PC-3 (cell line): Measurements from ENCODE around the gene CEACAM5. TPM values are rescaled to one million over a fixed set of nuclear protein-coding genes. Genes with fewer than 3 reads are reported as not detected.
"Not testable (repeated sequence)": the region's sequence is repeated elsewhere in the genome, so short reads cannot be mapped to it uniquely, and the experiment has no call there.

Experiments
- ATAC-seq: fragments of 200-7000 bp; cut with Tn5 transposase; 2 replicates; pipeline ENCODE4 v1.9.1; 2020; ENCODE audit warnings: mild to moderate bottlenecking, moderate library complexity
- BruUV-seq: library from RNA; stranded (reverse); fragments of 400-500 nt; replicated peaks from 2 replicates; lab custom pipeline; 2021; lab: Mats Ljungman, UMichigan
- CTCF ChIA-PET: fragments of 300-600 bp; sonication (Branson Sonifier 250); formaldehyde crosslinking; loops from one replicate; lab custom pipeline; 2022; ENCODE audit warnings: antibody characterized with exemption; lab: Charles Lee
- POLR2A ChIA-PET: fragments of 300-600 bp; sonication (Branson Sonifier 250); formaldehyde crosslinking; loops from one replicate; lab custom pipeline; 2022; ENCODE audit warnings: antibody characterized with exemption; ENCODE audit not compliant: unreplicated experiment; lab: Charles Lee
- DNase-seq: peaks from one replicate; pipeline ENCODE4 v3.0.0-alpha.2; 2015
- H2AFZ ChIP-seq: fragments of 300-600 bp; sonication (generic); 2 replicates; pipeline ENCODE4 v1.6.0; 2016; ENCODE audit warnings: antibody characterized with exemption, low read length
- H3F3A ChIP-seq: fragments of 300-600 bp; sonication (generic); one replicate; pipeline ENCODE4 v1.6.0; 2017; ENCODE audit warnings: antibody characterized with exemption, low read length, control low read depth, mild to moderate bottlenecking; ENCODE audit not compliant: unreplicated experiment
- H3K27ac ChIP-seq: fragments of 300-600 bp; sonication (generic); 2 replicates; pipeline ENCODE4 v1.5.1; 2016; ENCODE audit warnings: mild to moderate bottlenecking, low read length
- H3K27me3 ChIP-seq: fragments of 300-600 bp; sonication (generic); 2 replicates; pipeline ENCODE4 v1.6.1; 2016; ENCODE audit warnings: low read length, mixed read lengths
- H3K36me3 ChIP-seq: fragments of 300-600 bp; sonication (generic); 2 replicates; pipeline ENCODE4 v1.6.1; 2016; ENCODE audit warnings: low read depth, mixed run types, low read length, mixed read lengths
- H3K4me1 ChIP-seq: fragments of 300-600 bp; sonication (generic); 2 replicates; pipeline ENCODE4 v1.5.1; 2016; ENCODE audit warnings: low read length; ENCODE audit not compliant: insufficient read depth
- H3K4me2 ChIP-seq: fragments of 300-600 bp; sonication (generic); 2 replicates; pipeline ENCODE4 v1.6.0; 2016; ENCODE audit warnings: low read length
- H3K4me3 ChIP-seq: fragments of 300-600 bp; sonication (generic); 2 replicates; pipeline ENCODE4 v1.5.1; 2016; ENCODE audit warnings: mild to moderate bottlenecking, low read length, mixed read lengths
- H3K79me2 ChIP-seq: fragments of 300-600 bp; sonication (generic); 2 replicates; pipeline ENCODE4 v1.6.1; 2017; ENCODE audit warnings: low read length, mixed read lengths
- H3K9ac ChIP-seq: fragments of 300-600 bp; sonication (generic); 2 replicates; pipeline ENCODE4 v1.6.0; 2016; ENCODE audit warnings: mild to moderate bottlenecking, low read length
- H3K9me2 ChIP-seq: fragments of 300-600 bp; sonication (generic); replicated peaks from 2 replicates; pipeline ENCODE4 v1.6.1; 2016; ENCODE audit warnings: mixed run types, low read length, mixed read lengths
- H3K9me3 ChIP-seq: fragments of 300-600 bp; sonication (generic); 2 replicates; pipeline ENCODE4 v1.6.1; 2016; ENCODE audit warnings: low read length, mixed read lengths
- H4K20me1 ChIP-seq: fragments of 300-600 bp; sonication (generic); 2 replicates; pipeline ENCODE4 v1.6.1; 2016; ENCODE audit warnings: low read length, mixed read lengths
- EZH2 ChIP-seq: fragments of 300-600 bp; sonication (generic); IDR thresholded peaks from one replicate; pipeline ENCODE4 v1.6.1; 2017; ENCODE audit warnings: antibody characterized with exemption, mild to moderate bottlenecking, low read length; ENCODE audit not compliant: unreplicated experiment
- EZH2phosphoT487 ChIP-seq: fragments of 300-600 bp; sonication (generic); IDR thresholded peaks from 2 replicates; pipeline ENCODE4 v1.6.1; 2018; ENCODE audit warnings: mild to moderate bottlenecking, antibody characterized with exemption, low read length, borderline replicate concordance
- intact Hi-C: fragments of 100-400 bp; cut with micrococcal nuclease; formaldehyde crosslinking; loops from 2 replicates; pipeline ENCODE4 v1.9.0; 2023
- total RNA-seq: library from RNA; depleted of rRNA; stranded (reverse); fragments of >200 nt; gene quantifications from 2 replicates; pipeline ENCODE4 v1.2.3, GENCODE V29; 2014
- TF ChIP-seq, protein P1 (sequence below): fragments of 300-600 bp; sonication (generic); conservative IDR thresholded peaks from 2 replicates; pipeline ENCODE4 v1.5.1; 2017; ENCODE audit warnings: antibody characterized with exemption, low read depth, mild to moderate bottlenecking, low read length

CEACAM5 gene
- total RNA-seq, 1 experiment from 2014 or later, result 2.8 TPM

DNA sequence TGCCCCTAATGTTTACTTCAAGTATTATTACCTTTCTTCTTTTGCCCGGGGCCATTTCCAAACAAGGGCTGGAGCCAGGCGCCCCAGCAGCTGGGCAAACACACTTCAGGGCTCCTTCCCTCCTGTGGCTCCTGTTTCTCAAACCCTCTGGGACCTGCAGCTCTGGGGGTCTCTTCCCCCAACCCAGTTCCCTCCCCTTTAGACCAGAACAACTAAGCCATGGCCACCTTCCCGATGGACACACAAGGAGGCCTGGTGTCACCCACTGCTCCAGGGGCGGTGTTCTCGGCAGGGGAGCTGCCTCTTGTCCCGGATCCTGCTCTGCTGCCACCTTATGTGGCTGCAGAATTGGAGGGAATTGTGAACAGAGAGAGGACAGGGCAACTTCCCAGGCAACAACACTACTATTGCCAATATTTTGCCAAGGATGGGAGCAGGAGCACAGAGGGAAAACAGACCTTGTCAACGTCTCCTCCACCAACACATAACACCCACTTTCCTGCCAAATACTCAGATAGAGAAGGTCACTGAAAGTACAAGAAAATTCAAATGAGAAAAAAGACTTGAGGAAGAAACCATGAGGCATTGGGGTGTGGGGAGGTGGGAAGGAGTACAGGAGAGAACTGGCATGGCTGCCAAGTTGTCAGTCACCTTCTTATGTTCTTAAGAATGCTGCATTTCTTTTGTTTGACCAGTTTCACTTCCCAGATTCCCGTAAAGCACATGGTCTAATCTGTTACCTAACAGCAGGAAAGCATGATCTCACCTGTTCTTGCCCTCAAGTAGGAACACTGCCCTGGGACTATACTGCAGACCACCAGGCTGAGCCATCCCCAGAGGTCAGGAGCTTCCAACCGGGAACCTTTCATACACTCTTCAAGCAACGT lies 42.1 kb downstream of the CEACAM5 start:
- H3K9me2 ChIP-seq, H3K27ac ChIP-seq, H3K36me3 ChIP-seq, H3K4me2 ChIP-seq, H3K9ac ChIP-seq, BruUV-seq, intact Hi-C loops, POLR2A ChIA-PET, H3K79me2 ChIP-seq, H3K27me3 ChIP-seq, DNase-seq, H3F3A ChIP-seq, H2AFZ ChIP-seq, H3K4me3 ChIP-seq, ATAC-seq, H3K9me3 ChIP-seq, H4K20me1 ChIP-seq: not testable (repeated sequence)
- CTCF ChIA-PET, result interaction anchor here (0.9 kb wide), 1 partner anchor 73 kb away, joined by 4 read pairs; no protein-coding TSS in a partner anchor
- H3K4me1 ChIP-seq, result peaks cover 32% of the 10 kb centered on the region

DNA sequence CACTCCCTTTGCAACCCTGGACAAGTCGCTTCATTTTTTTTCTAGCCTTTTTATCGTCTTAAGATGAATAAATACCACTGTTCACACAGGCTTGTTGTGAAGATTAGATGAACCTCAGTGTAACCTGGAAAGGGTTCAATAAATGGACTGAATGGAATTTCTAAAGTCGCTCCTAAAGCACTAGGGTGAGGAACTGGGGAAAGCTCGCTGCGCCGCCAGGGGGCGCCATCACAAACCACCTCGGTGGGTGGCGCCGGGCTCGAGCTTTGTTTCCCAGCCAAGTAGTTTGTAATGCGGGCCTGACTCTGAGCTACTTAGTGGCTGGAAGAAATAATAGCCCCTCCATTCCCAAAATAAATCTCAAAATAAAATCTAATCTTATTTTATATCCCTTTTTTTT lies 44.7 kb downstream of the CEACAM5 start:
- CTCF ChIA-PET, result interaction anchor here (0.6 to 1.7 kb wide), 11 partner anchors 17 to 947 kb away, joined by 3 to 26 read pairs (median 4); no protein-coding TSS in a partner anchor

DNA sequence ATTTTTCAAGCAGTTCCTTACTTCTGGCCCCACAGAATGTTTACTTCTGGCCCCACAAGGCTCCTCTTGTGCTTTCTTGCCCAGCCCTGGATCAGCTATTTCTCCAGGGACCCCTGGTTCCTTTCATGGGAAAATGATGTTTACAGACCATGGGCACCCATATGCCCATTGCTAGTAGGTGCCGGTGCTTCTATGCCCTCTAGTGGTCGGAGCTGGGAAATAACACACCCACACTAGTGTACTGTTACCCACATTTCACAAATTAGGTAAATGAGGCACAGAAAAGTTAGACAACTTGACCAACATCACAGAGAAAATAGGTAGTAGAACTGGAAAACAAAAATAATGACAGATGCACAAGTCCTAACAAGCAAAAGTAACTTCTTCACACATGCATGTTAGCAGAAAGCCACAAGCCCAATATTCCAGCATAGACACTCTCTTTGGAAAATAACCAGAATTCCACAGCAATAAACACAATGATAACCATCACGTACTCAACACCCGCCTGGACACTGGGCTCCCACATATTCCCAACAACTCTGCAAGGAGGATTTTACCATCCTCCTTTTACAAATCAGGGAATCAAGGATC lies 45.6 kb downstream of the CEACAM5 start:
- H3K9me2 ChIP-seq, result no peaks in the 10 kb centered on the region
- no peaks in the 10 kb centered on the region for H3K27me3 ChIP-seq
- H3K79me2 ChIP-seq, result no peaks in the 10 kb centered on the region
- no peaks in the 10 kb centered on the region for H3K36me3 ChIP-seq
- peaks cover 38% of the 10 kb centered on the region for H3K4me1 ChIP-seq
- POLR2A ChIA-PET, result no interaction called here
- peak overlapping the region; percentile 27 for H3K9ac ChIP-seq
- DNase-seq (peak; percentile 69), ATAC-seq (peak; percentile 61)
- TF ChIP-seq EZH2phosphoT487 (no peak), EZH2 (no peak)
- TF ChIP-seq, protein P1, sequence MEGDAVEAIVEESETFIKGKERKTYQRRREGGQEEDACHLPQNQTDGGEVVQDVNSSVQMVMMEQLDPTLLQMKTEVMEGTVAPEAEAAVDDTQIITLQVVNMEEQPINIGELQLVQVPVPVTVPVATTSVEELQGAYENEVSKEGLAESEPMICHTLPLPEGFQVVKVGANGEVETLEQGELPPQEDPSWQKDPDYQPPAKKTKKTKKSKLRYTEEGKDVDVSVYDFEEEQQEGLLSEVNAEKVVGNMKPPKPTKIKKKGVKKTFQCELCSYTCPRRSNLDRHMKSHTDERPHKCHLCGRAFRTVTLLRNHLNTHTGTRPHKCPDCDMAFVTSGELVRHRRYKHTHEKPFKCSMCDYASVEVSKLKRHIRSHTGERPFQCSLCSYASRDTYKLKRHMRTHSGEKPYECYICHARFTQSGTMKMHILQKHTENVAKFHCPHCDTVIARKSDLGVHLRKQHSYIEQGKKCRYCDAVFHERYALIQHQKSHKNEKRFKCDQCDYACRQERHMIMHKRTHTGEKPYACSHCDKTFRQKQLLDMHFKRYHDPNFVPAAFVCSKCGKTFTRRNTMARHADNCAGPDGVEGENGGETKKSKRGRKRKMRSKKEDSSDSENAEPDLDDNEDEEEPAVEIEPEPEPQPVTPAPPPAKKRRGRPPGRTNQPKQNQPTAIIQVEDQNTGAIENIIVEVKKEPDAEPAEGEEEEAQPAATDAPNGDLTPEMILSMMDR, result peak; percentile 71
- H2AFZ ChIP-seq, result no peak overlapping the region; the same call in 1 of the 2 replicates
- H3F3A ChIP-seq, result no peaks in the 10 kb centered on the region
- no peak overlapping the region for H3K4me2 ChIP-seq
- CTCF ChIA-PET, result interaction anchor here (0.7 to 1.7 kb wide), 8 partner anchors 16 to 83 kb away, joined by 3 to 26 read pairs (median 6); no protein-coding TSS in a partner anchor
- intact Hi-C loops, result loop anchor here (1.0 to 2.0 kb wide), 3 partner anchors 21 to 67 kb away; no protein-coding TSS in a partner anchor
- H3K27ac ChIP-seq, result peak overlapping the region; percentile 63
- H3K4me3 ChIP-seq, result no peak overlapping the region
- H4K20me1 ChIP-seq, result no peaks in the 10 kb centered on the region
- H3K9me3 ChIP-seq, result no peaks in the 10 kb centered on the region
- BruUV-seq, result TSS peak; percentile 89

More for the DNA sequence above, 44.7 kb downstream of the CEACAM5 start:
- Histone ChIP-seq H3F3A (no peaks in the 10 kb centered on the region), H3K4me3 (no peak overlapping the region), H3K4me1 (peaks cover 35% of the 10 kb centered on the region), H3K9ac (peak overlapping the region; percentile 27), H3K9me3 (no peaks in the 10 kb centered on the region), H3K27me3 (no peaks in the 10 kb centered on the region), H3K36me3 (no peaks in the 10 kb centered on the region), H3K27ac (peak overlapping the region; percentile 63), H2AFZ (no peak overlapping the region; the same call in 1 of the 2 replicates), H3K9me2 (no peaks in the 10 kb centered on the region), H3K4me2 (no peak overlapping the region), H3K79me2 (no peaks in the 10 kb centered on the region), H4K20me1 (no peaks in the 10 kb centered on the region)
- no peak for TF ChIP-seq EZH2phosphoT487
- TF ChIP-seq, protein P1, result peak; percentile 84
- intact Hi-C loops, result loop anchor here (1.0 to 2.0 kb wide), 2 partner anchors 32 to 68 kb away; no protein-coding TSS in a partner anchor
- ATAC-seq (peak; percentile 57; the same call in 1 of the 2 replicates), DNase-seq (peak; percentile 69)
- BruUV-seq, result no TSS peak
- POLR2A ChIA-PET, result no interaction called here
